ENCODE measurements around the gene UNKL.
"Not testable (repeated sequence)": the region's sequence is repeated elsewhere in the genome, so short reads cannot be mapped to it uniquely, and the experiment has no call there.

UNKL gene

DNA sequence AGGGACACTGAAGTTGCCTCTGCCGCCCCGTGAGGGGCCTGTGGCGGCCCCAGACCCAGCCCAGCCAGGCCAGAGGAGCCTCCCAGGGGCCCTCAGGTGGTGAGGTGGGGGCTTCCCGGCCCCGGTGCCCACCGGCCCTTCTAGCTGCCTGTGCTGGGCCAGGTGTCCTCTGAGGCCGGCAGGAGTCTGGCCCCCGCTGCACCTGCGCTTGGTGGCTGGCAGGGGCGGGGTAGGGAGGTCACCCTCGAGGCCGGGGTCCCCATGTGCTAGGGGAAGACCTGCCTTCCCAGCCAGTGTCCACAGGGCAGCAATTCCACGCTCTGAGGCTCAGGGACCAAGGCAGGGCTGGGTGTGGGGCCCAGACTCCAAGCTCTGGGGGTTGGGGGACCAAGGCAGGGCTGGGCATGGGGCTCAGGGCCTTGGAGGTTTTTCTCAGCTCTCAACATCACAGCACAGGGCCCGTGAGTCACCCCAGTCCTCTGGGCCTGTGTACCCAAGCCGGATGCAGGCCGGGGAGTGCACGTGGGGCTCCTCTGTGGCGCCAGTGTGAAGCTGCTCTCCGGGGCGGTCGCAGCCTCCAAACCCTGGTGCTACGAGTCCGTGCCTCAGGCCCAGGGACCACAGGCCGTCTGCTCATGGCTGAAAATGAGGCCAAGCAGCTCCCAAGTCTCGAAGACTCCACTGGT, 31.2 kb upstream of the UNKL start:
- no peak for DNase-seq

- no peak for DNase-seq
These were observed 30.4 kb upstream of the UNKL start for GRCh38 chr16:1444730-1445517.

GRCh38 chr16:1443980-1444729, 29.7 kb upstream of the UNKL start, which contains the start of gene CCDC154:
Gene CCDC154, minus strand, starts transcription at chr16:1444556. Its CDS starts 234 bp downstream, at chr16:1444322.
- no peak for DNase-seq

GRCh38 chr16:1443403-1443973, 29.0 kb upstream of the UNKL start:
- DNase-seq: no peak

DNA sequence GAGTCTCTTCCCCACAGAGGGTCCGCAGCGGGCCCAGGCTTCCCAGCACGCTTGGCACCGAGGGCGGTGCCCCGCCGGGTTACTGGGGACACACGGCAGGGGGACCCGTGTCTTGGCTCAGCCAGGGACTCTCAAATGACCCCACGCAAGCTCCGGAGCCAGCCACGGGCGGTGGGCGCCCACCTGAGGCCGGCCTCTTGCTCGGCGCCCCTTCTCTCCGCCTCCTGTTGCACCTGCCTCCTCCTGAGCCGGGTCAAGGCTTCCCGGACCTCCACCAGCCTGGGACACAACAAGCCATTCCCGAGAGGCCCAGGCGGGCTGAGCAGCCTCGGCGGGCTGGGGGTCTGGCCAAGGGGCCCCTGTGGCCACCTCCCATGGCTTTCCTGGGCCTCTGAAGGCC, 28.2 kb upstream of the UNKL start:
- DNase-seq: no peak

GRCh38 chr16:1441391-1441829, 26.9 kb upstream of the UNKL start:
- DNase-seq: no peak

DNA sequence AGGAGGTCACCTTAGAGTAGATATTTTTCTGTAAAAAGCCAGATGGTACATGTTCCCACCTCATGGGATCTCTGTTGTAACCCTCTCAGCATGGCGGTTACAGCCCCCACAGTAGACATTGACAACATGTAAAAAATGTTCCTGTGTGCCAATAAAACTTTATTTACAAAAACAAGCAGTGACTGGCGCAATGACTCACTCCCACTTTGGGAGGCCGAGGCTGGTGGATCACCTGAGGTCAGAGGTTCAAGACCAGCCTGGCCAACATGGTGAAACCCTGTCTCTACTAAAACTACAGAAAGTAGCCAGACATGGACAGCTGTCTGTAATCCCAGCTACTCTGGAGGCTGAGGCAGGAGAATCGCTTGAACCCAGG, 25.2 kb upstream of the UNKL start:
- DNase-seq: not testable (repeated sequence)

- no peak for DNase-seq
These were observed 24.7 kb upstream of the UNKL start for GRCh38 chr16:1439058-1439698.

GRCh38 chr16:1438229-1439057, 23.9 kb upstream of the UNKL start:
- DNase-seq: no peak

DNA sequence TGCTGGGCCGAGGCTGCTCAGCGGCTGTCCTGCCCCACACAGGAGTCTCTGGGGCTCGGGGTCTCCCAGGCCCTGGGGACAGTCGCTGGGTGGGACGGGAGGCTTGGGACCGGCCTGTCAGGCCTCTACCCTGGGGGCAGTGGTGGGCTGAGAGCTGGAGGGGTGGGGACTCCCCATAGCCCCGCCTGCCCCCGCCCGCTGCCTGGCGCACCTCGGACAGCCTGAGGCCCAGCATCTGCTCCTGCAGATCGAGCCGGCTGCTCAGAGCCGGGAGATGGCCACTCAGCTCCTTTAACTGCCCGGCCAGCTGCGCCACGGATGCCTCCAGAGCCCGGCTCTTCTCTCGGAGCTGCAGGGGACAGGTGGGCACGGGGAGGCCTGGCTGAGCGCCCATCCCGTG, 23.1 kb upstream of the UNKL start:
- no peak for DNase-seq

DNA sequence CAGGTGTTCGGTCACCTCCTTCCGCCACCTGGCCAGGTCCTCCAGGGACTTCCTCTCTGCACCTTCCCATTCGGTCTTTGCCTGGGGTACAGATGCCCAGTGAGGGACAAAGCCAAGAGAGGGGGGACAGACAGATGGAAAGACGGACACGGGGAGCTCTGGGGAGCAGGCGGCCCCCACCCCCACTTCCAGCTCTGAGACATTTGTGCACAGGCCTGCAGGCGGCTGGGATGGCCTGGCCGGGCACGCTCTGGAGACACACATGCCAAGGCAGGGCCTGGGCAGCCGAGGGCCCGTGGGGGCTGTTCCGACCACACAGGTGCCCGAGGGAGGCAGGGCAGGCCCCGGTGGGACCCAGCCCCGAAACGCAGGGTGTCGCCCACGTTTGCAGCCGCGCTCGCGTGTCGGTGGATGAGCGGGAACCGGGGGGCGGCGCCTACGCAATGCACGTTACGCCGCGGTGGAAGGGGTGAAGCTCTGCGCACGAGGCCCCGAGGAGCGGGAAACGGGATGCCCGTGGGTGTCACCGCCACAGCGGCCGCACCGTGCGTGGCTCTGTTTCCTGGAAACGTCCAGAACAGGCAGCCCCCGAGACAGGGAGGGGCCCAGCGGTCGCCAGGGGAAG, 22.3 kb upstream of the UNKL start:
- no peak for DNase-seq

DNA sequence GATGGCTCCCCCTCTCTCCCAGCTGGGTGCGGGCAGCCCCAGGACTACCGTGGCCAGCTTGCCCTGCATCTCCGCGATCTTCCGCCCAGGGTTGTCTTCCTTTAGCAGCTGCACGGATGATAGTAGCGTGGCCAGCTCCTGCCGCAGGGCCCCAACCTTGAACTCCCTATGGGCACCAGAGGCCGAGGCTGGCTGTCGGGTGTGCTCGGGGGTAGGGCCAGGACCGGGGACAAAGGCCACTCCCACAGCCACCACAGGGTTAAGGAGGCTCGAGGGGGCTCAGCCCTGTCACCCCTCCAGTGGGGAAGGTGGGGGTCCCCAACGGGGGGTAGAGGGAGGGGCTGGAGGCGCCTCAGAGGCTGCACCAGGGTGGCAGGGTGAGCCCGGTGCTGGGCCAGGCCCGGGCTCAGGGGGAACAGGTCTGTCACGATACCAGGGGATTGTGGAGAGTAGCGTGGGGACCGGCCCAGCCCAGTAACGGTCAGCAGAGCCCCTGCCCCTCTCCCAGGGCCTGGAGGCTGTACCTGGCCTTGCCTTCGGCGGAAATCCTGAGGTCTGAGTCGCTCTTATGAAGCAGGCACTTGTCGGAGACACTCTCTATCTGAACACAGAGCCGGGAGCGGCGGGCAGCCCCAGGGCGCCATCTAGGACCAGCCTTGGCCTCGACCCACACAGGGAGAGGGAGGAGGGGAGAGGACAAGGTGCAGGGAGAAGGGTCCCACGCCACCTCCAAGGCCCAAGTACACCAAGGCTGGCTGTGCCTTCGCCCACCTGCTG, 21.6 kb upstream of the UNKL start:
- no peak for DNase-seq

DNA sequence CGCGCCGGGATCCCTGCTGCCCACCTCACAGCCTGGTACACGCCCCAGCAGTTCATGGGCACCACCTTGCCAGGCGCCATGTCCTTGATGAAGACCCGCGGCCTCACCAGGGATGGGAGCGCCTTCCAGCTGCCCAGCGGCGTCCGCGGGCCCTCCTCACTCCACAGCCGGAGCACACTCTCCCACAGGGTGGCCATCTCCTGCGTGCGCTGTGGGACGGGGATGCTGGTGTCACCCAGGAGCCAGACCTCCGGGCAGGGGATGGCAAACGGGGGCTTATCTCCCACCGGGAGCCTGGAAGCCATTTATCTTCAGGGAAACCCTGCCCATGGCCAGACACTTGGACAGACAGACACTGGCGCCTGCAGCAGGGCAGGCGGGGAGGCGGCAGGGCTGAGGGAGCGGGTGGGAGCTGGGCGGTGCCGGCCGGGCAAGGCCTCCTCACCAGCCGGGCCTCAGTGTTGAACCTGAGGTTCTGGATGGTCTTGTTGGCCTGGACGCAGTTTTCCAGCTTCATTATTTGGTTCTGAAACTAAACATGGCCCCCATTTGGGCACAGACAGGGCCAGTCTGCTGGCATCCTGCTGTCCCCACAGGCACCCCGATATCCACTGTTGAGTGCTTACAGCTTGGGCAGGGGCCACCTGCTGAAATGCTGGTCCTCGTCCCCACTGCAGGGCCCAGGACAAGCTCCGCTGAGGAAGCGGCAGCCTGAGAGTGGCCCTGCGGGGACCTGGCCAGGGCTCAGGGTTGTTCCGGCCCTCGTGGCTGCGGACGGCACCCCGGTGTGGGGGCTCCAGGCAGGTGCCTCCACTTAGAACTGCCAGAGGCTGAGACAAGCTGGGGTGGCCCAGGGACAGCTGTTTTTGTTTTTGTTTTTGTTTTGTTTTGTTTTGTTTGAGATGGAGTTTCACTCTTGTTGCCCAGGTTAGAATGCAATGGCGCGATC, 20.4 kb upstream of the UNKL start:
- no peak for DNase-seq

DNA sequence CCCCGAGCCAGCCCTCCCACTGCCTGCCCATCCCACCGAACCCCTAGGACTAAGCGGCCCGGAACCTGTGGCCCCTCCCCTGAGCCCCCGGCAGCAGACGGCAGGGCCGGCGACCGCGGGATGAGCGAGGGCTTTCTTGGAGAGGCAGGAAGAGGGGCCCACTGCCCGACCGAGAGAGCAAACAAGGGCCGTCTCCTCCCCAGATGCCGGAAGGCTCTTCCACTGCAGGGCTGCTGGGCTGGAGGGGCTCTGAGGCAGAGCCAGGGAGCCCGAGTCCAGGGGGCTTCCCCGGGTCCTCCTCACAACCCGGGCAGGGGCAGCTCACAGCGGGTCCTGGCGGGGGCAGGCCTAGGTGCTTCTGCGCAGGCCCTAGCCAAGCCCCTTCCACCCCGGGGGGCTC, 19.3 kb upstream of the UNKL start:
- no peak for DNase-seq

GRCh38 chr16:1433263-1433560, 18.7 kb upstream of the UNKL start:
- no peak for DNase-seq

DNA sequence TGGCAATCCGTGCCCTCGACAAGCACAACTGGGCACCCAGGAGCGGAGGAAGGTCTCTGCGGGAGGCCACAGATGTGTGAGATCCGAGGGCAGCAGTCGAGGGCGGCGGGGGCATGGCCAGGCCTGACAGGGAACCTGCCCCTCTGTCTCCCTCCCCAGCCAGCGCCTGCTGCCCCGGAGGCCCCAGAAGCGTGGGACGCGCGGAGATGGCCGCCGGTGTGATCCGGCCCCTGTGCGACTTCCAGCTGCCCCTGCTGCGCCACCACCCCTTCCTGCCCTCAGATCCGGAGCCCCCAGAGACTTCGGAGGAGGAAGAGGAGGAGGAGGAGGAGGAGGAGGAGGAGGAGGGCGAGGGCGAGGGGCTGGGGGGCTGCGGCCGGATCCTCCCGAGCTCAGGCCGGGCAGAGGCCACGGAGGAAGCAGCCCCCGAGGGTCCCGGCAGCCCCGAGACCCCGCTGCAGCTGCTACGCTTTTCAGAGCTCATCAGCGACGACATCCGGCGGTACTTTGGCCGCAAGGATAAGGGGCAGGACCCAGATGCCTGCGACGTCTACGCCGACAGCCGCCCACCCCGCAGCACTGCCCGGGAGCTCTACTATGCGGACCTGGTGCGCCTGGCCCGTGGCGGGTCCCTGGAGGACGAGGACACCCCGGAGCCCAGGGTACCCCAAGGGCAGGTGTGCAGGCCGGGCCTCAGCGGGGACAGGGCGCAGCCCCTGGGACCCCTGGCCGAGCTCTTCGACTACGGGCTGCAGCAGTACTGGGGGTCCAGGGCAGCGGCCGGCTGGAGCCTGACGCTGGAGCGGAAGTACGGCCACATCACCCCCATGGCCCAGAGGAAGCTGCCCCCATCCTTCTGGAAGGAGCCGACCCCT, 18.1 kb upstream of the UNKL start:
- DNase-seq: no peak

DNA sequence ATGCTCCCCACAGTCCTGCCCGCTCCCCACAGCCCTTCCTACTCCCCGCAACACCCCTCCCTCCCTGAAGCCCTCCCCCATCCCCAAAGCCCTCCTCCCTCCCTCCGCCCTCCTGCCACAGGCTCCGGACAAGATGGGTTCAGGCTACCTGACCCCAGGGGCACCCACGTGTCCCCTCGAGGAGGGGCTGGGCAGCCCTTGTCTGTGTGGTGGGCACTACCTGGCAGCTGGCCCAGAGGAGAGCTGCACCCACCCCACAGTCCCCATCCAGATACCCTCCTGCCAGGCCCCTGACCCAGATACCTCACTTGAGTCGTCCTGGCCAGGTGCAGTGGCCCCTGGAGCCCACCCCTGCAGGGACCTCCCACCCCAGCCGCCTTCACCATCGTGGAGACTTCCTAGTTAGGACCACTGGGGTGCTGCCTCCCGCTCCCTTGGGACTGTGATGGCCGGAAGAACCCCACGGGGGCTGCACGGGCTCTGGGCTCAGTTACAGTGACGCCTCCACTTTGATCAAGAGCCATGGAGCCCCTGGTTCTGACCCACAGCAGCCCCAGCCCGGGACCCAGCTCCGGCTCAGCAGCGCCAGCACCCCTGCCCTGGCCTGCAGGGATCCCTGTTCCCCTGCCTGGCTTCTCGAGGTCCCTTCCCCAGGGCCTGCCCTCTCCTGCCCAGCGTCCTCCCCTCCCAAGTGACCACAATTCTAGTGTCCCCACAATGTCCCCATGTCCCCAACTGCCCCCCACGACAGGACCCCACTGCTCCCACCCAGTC, 17.2 kb upstream of the UNKL start:
- DNase-seq: no peak

All from EL (cell line).